Measurements from ENCODE around the gene SPIB.

SPIB gene

GRCh38 chr19:50475101-50475568 is 56.4 kb downstream of the SPIB start:
- Histone ChIP-seq H3K4me3 (no peak overlapping the region), H3K9ac (ENCODE audit: insufficient read length) (no peak overlapping the region), H3K27ac (no peak overlapping the region), H3K9me3 (ENCODE audit: low read depth, low read length) (no peaks in the 10 kb centered on the region), H3K36me3 (ENCODE audit: insufficient read depth, low read length) (peaks cover 16% of the 10 kb centered on the region; the same call in 1 of the 2 replicates)
- DNase-seq (ENCODE audit: low read depth, low spot score) = no peak
- TF ChIP-seq EZH2 (IDR thresholded peaks at IDR 0.05) = no peak
- TF ChIP-seq FOXP2 (optimal IDR thresholded peaks at IDR 0.05; ENCODE audit: control extremely low read depth, extremely low read length, insufficient read depth) = no peak
- no peak for TF ChIP-seq POLR2AphosphoS5 (IDR thresholded peaks at IDR 0.05; ENCODE audit: borderline replicate concordance, low read depth, low read length)

GRCh38 chr19:50475736-50476223 is 57.0 kb downstream of the SPIB start:
- H3K36me3 ChIP-seq (ENCODE audit: insufficient read depth, low read length) = peaks cover 16% of the 10 kb centered on the region; the same call in 1 of the 2 replicates
- no peak for DNase-seq (ENCODE audit: low read depth, low spot score)
- no peak overlapping the region for H3K27ac ChIP-seq
- H3K4me3 ChIP-seq = no peak overlapping the region
- no peak overlapping the region for H3K9ac ChIP-seq (ENCODE audit: insufficient read length)
- no peaks in the 10 kb centered on the region for H3K9me3 ChIP-seq (ENCODE audit: low read depth, low read length)
- TF ChIP-seq EZH2 (IDR thresholded peaks at IDR 0.05) = no peak
- TF ChIP-seq FOXP2 (optimal IDR thresholded peaks at IDR 0.05; ENCODE audit: control extremely low read depth, extremely low read length, insufficient read depth) = no peak
- no peak for TF ChIP-seq POLR2AphosphoS5 (IDR thresholded peaks at IDR 0.05; ENCODE audit: borderline replicate concordance, low read depth, low read length)

GRCh38 chr19:50476224-50476906 is 57.6 kb downstream of the SPIB start, which contains the start of the genes EMC10 and GARIN5A:
TSS of gene EMC10 (plus strand) at chr19:50476507. CDS start at chr19:50476545, 38 bp downstream.
TSS of gene GARIN5A (minus strand) at chr19:50476848. CDS start at chr19:50476388, 460 bp downstream.
- Histone ChIP-seq H3K9me3 (ENCODE audit: low read depth, low read length) (no peaks in the 10 kb centered on the region), H3K36me3 (ENCODE audit: insufficient read depth, low read length) (peaks cover 16% of the 10 kb centered on the region; the same call in 1 of the 2 replicates), H3K9ac (ENCODE audit: insufficient read length) (peak within 1 kb of the TSS; percentile 89), H3K4me3 (peak within 1 kb of the TSS; percentile 98), H3K27ac (no peak within 1 kb of the TSS)
- DNase-seq (ENCODE audit: low read depth, low spot score) = peak; percentile 26
- TF ChIP-seq EZH2 (IDR thresholded peaks at IDR 0.05) = no peak
- TF ChIP-seq POLR2AphosphoS5 (IDR thresholded peaks at IDR 0.05; ENCODE audit: borderline replicate concordance, low read depth, low read length) = peak; percentile 93

GRCh38 chr19:50476907-50477238 is 58.1 kb downstream of the SPIB start:
- no peak for TF ChIP-seq POLR2AphosphoS5 (IDR thresholded peaks at IDR 0.05; ENCODE audit: borderline replicate concordance, low read depth, low read length)
- no peak for TF ChIP-seq EZH2 (IDR thresholded peaks at IDR 0.05)
- no peak for TF ChIP-seq FOXP2 (optimal IDR thresholded peaks at IDR 0.05; ENCODE audit: control extremely low read depth, extremely low read length, insufficient read depth)

GRCh38 chr19:50477751-50478515 is 59.2 kb downstream of the SPIB start:
- no peak for TF ChIP-seq FOXP2 (optimal IDR thresholded peaks at IDR 0.05; ENCODE audit: control extremely low read depth, extremely low read length, insufficient read depth)
- no peak for TF ChIP-seq EZH2 (IDR thresholded peaks at IDR 0.05)
- no peak for TF ChIP-seq POLR2AphosphoS5 (IDR thresholded peaks at IDR 0.05; ENCODE audit: borderline replicate concordance, low read depth, low read length)
- H3K4me3 ChIP-seq = no peak overlapping the region; the same call in 1 of the 2 replicates

More at GRCh38 chr19:50476907-50477238, 58.1 kb downstream of the SPIB start:
- Histone ChIP-seq H3K36me3 (ENCODE audit: insufficient read depth, low read length) (peaks cover 16% of the 10 kb centered on the region; the same call in 1 of the 2 replicates), H3K9me3 (ENCODE audit: low read depth, low read length) (no peaks in the 10 kb centered on the region), H3K9ac (ENCODE audit: insufficient read length) (peak overlapping the region; percentile 89), H3K27ac (no peak overlapping the region), H3K4me3 (peak overlapping the region; percentile 98)
- no peak for DNase-seq (ENCODE audit: low read depth, low spot score)

GRCh38 chr19:50478901-50479715 is 60.4 kb downstream of the SPIB start:
- no peak for DNase-seq (ENCODE audit: low read depth, low spot score)
- Histone ChIP-seq H3K27ac (no peak overlapping the region), H3K9me3 (ENCODE audit: low read depth, low read length) (no peaks in the 10 kb centered on the region), H3K9ac (ENCODE audit: insufficient read length) (no peak overlapping the region), H3K36me3 (ENCODE audit: insufficient read depth, low read length) (peaks cover 16% of the 10 kb centered on the region; the same call in 1 of the 2 replicates), H3K4me3 (no peak overlapping the region)
- TF ChIP-seq POLR2AphosphoS5 (IDR thresholded peaks at IDR 0.05; ENCODE audit: borderline replicate concordance, low read depth, low read length) (no peak), EZH2 (IDR thresholded peaks at IDR 0.05) (no peak), FOXP2 (optimal IDR thresholded peaks at IDR 0.05; ENCODE audit: control extremely low read depth, extremely low read length, insufficient read depth) (no peak)

More at GRCh38 chr19:50477751-50478515, 59.2 kb downstream of the SPIB start:
- Histone ChIP-seq H3K9me3 (ENCODE audit: low read depth, low read length) (no peaks in the 10 kb centered on the region), H3K9ac (ENCODE audit: insufficient read length) (no peak overlapping the region), H3K27ac (no peak overlapping the region), H3K36me3 (ENCODE audit: insufficient read depth, low read length) (peaks cover 16% of the 10 kb centered on the region; the same call in 1 of the 2 replicates)
- no peak for DNase-seq (ENCODE audit: low read depth, low spot score)

GRCh38 chr19:50479761-50480251 is 61.1 kb downstream of the SPIB start:
- Histone ChIP-seq H3K36me3 (ENCODE audit: insufficient read depth, low read length) (peaks cover 16% of the 10 kb centered on the region; the same call in 1 of the 2 replicates), H3K27ac (no peak overlapping the region), H3K4me3 (no peak overlapping the region), H3K9ac (ENCODE audit: insufficient read length) (no peak overlapping the region), H3K9me3 (ENCODE audit: low read depth, low read length) (no peaks in the 10 kb centered on the region)
- no peak for TF ChIP-seq POLR2AphosphoS5 (IDR thresholded peaks at IDR 0.05; ENCODE audit: borderline replicate concordance, low read depth, low read length)
- no peak for TF ChIP-seq FOXP2 (optimal IDR thresholded peaks at IDR 0.05; ENCODE audit: control extremely low read depth, extremely low read length, insufficient read depth)
- no peak for TF ChIP-seq EZH2 (IDR thresholded peaks at IDR 0.05)
- no peak for DNase-seq (ENCODE audit: low read depth, low spot score)

All from SK-N-MC (cell line).